ENCODE results near the gene USP40. TPM values are rescaled to one million over a fixed set of nuclear protein-coding genes. Genes with fewer than 3 reads are reported as not detected.

Gene USP40
- total RNA-seq, 1 experiment from 2014 or later, result 10.3 TPM

DNA sequence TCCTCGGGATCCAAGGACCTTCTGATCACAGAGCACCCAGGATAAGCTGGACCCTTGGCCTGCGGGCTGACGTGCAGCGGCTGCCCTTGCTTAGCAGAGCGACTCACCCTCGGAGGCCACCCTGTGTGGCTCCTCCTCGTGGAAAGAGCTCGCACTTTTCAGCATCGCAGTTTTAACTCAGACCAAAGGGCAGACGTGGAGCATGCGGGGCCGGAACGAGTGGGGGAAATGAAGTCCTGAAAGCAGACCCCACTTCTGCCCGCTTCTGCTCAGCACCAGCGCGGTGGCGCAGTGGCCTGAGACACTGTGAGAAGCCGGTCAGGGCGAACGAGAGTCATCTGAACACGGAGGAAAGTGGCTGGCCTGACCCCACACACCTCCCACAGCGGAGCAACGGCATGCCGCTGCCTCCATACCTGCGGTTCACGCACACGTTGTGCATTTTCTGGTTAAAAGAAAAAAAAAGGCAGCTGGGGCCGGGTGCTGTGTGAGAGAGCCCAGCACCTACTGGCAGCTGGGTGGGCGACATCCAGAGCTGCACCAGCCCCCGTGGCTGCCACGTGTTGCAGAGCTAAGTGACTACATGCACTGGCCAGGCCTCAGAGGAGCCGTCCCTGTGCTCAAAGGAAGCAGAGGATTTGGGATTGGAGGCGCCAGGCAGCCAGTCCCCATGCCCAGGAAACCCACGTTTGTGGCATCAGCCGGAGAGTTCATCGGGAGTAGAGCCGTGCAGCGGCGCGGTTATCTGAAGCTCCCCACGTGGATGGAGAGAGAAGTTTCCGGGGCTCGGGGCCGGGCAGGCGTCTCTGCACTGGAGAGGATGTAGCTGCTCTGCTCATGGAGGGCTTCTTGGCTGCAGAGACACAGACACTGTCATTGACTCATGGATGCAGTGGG, 89.7 kb downstream of the USP40 start (continued):
- TF ChIP-seq ZNF121 (CRISPR knock-in tag; IDR thresholded peaks at IDR 0.05), result no peak
- no peak for TF ChIP-seq NFE2L1 (CRISPR knock-in tag; IDR thresholded peaks at IDR 0.05)
- TF ChIP-seq CBFB (CRISPR knock-in tag; IDR thresholded peaks at IDR 0.05; ENCODE audit: low read depth), result no peak

DNA sequence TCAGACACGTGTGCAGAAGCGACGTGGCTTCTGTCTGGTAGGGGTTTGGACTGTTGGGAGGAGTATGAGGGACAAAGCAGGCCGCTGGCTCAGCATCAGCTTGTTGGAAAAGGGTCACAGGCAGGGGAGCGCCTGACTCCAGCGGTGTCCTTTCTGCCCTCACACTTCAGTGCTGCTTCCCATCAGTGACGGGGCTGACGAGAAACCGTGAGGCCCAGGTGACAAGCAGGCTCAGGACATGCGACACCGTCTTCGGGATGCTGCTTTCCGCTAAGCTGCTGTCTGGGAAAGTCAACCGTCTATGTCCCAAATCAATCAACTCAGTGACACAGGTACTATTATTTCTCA, 90.5 kb downstream of the USP40 start:
- no peaks in the 10 kb centered on the region for H3K27me3 Mint-ChIP-seq (ENCODE audit: low read depth)
- POLR2A ChIA-PET, result no interaction called here
- H3K27ac Mint-ChIP-seq, result no peak overlapping the region
- CTCF ChIA-PET, result interaction anchor here (1.3 kb wide), 1 partner anchor 33 kb away, joined by 6 read pairs; no protein-coding TSS in a partner anchor
- no peak overlapping the region for H3K4me3 Mint-ChIP-seq
- DNase-seq (ENCODE audit: low spot score) (no peak), ATAC-seq (no peak)
- H3K4me1 Mint-ChIP-seq, result peaks cover 4% of the 10 kb centered on the region; the same call in 1 of the 2 replicates
- no peaks in the 10 kb centered on the region for H3K9me3 Mint-ChIP-seq
- TF ChIP-seq TCF7 (CRISPR knock-in tag; IDR thresholded peaks at IDR 0.05; ENCODE audit: low read depth) (no peak), GABPB1 (CRISPR knock-in tag; IDR thresholded peaks at IDR 0.05) (no peak), FOXK1 (CRISPR knock-in tag; IDR thresholded peaks at IDR 0.05) (no peak), TEAD4 (CRISPR knock-in tag; IDR thresholded peaks at IDR 0.05) (no peak), EMX1 (CRISPR knock-in tag; IDR thresholded peaks at IDR 0.05) (no peak)
- TF ChIP-seq, protein P1, sequence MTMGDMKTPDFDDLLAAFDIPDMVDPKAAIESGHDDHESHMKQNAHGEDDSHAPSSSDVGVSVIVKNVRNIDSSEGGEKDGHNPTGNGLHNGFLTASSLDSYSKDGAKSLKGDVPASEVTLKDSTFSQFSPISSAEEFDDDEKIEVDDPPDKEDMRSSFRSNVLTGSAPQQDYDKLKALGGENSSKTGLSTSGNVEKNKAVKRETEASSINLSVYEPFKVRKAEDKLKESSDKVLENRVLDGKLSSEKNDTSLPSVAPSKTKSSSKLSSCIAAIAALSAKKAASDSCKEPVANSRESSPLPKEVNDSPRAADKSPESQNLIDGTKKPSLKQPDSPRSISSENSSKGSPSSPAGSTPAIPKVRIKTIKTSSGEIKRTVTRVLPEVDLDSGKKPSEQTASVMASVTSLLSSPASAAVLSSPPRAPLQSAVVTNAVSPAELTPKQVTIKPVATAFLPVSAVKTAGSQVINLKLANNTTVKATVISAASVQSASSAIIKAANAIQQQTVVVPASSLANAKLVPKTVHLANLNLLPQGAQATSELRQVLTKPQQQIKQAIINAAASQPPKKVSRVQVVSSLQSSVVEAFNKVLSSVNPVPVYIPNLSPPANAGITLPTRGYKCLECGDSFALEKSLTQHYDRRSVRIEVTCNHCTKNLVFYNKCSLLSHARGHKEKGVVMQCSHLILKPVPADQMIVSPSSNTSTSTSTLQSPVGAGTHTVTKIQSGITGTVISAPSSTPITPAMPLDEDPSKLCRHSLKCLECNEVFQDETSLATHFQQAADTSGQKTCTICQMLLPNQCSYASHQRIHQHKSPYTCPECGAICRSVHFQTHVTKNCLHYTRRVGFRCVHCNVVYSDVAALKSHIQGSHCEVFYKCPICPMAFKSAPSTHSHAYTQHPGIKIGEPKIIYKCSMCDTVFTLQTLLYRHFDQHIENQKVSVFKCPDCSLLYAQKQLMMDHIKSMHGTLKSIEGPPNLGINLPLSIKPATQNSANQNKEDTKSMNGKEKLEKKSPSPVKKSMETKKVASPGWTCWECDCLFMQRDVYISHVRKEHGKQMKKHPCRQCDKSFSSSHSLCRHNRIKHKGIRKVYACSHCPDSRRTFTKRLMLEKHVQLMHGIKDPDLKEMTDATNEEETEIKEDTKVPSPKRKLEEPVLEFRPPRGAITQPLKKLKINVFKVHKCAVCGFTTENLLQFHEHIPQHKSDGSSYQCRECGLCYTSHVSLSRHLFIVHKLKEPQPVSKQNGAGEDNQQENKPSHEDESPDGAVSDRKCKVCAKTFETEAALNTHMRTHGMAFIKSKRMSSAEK (CRISPR knock-in tag; IDR thresholded peaks at IDR 0.05; ENCODE audit: borderline replicate concordance), result no peak
- TF ChIP-seq, protein P2, sequence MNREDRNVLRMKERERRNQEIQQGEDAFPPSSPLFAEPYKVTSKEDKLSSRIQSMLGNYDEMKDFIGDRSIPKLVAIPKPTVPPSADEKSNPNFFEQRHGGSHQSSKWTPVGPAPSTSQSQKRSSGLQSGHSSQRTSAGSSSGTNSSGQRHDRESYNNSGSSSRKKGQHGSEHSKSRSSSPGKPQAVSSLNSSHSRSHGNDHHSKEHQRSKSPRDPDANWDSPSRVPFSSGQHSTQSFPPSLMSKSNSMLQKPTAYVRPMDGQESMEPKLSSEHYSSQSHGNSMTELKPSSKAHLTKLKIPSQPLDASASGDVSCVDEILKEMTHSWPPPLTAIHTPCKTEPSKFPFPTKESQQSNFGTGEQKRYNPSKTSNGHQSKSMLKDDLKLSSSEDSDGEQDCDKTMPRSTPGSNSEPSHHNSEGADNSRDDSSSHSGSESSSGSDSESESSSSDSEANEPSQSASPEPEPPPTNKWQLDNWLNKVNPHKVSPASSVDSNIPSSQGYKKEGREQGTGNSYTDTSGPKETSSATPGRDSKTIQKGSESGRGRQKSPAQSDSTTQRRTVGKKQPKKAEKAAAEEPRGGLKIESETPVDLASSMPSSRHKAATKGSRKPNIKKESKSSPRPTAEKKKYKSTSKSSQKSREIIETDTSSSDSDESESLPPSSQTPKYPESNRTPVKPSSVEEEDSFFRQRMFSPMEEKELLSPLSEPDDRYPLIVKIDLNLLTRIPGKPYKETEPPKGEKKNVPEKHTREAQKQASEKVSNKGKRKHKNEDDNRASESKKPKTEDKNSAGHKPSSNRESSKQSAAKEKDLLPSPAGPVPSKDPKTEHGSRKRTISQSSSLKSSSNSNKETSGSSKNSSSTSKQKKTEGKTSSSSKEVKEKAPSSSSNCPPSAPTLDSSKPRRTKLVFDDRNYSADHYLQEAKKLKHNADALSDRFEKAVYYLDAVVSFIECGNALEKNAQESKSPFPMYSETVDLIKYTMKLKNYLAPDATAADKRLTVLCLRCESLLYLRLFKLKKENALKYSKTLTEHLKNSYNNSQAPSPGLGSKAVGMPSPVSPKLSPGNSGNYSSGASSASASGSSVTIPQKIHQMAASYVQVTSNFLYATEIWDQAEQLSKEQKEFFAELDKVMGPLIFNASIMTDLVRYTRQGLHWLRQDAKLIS (CRISPR knock-in tag; IDR thresholded peaks at IDR 0.05; ENCODE audit: borderline replicate concordance), result no peak
- TF ChIP-seq, protein P3, sequence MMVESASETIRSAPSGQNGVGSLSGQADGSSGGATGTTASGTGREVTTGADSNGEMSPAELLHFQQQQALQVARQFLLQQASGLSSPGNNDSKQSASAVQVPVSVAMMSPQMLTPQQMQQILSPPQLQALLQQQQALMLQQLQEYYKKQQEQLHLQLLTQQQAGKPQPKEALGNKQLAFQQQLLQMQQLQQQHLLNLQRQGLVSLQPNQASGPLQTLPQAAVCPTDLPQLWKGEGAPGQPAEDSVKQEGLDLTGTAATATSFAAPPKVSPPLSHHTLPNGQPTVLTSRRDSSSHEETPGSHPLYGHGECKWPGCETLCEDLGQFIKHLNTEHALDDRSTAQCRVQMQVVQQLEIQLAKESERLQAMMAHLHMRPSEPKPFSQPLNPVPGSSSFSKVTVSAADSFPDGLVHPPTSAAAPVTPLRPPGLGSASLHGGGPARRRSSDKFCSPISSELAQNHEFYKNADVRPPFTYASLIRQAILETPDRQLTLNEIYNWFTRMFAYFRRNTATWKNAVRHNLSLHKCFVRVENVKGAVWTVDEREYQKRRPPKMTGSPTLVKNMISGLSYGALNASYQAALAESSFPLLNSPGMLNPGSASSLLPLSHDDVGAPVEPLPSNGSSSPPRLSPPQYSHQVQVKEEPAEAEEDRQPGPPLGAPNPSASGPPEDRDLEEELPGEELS (CRISPR knock-in tag; IDR thresholded peaks at IDR 0.05), result no peak
- TF ChIP-seq, protein P4, sequence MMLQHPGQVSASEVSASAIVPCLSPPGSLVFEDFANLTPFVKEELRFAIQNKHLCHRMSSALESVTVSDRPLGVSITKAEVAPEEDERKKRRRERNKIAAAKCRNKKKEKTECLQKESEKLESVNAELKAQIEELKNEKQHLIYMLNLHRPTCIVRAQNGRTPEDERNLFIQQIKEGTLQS (CRISPR knock-in tag; conservative IDR thresholded peaks at IDR 0.05), result no peak
- TF ChIP-seq, protein P5, sequence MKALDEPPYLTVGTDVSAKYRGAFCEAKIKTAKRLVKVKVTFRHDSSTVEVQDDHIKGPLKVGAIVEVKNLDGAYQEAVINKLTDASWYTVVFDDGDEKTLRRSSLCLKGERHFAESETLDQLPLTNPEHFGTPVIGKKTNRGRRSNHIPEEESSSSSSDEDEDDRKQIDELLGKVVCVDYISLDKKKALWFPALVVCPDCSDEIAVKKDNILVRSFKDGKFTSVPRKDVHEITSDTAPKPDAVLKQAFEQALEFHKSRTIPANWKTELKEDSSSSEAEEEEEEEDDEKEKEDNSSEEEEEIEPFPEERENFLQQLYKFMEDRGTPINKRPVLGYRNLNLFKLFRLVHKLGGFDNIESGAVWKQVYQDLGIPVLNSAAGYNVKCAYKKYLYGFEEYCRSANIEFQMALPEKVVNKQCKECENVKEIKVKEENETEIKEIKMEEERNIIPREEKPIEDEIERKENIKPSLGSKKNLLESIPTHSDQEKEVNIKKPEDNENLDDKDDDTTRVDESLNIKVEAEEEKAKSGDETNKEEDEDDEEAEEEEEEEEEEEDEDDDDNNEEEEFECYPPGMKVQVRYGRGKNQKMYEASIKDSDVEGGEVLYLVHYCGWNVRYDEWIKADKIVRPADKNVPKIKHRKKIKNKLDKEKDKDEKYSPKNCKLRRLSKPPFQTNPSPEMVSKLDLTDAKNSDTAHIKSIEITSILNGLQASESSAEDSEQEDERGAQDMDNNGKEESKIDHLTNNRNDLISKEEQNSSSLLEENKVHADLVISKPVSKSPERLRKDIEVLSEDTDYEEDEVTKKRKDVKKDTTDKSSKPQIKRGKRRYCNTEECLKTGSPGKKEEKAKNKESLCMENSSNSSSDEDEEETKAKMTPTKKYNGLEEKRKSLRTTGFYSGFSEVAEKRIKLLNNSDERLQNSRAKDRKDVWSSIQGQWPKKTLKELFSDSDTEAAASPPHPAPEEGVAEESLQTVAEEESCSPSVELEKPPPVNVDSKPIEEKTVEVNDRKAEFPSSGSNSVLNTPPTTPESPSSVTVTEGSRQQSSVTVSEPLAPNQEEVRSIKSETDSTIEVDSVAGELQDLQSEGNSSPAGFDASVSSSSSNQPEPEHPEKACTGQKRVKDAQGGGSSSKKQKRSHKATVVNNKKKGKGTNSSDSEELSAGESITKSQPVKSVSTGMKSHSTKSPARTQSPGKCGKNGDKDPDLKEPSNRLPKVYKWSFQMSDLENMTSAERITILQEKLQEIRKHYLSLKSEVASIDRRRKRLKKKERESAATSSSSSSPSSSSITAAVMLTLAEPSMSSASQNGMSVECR (CRISPR knock-in tag; IDR thresholded peaks at IDR 0.05; ENCODE audit: borderline replicate concordance), result no peak
- H3K36me3 Mint-ChIP-seq, result peaks cover 6% of the 10 kb centered on the region
